Transverse colon (tissue), 4 donors: ENCODE results near the gene CBLB. TPM values are rescaled to one million over a fixed set of nuclear protein-coding genes. Genes with fewer than 3 reads are reported as not detected.

Experiments used
- DNase-seq: peaks from one replicate; pipeline ENCODE4 v3.0.0-alpha.2; 2019
- H3K27ac ChIP-seq, 4 donors: fragments of 200-600 bp; sonication (generic); 2 replicates each; pipeline ENCODE4 v1.5.1; 2016 to 2018; ENCODE audit warnings: inconsistent platforms in 4 of 4
- H3K27me3 ChIP-seq: fragments of 200-600 bp; sonication (generic); 2 replicates; pipeline ENCODE4 v1.5.1; 2017; ENCODE audit warnings: inconsistent platforms
- H3K36me3 ChIP-seq, 4 donors: fragments of 200-600 bp; sonication (generic); 2 replicates each; pipeline ENCODE4 v1.5.1; 2017 to 2019; ENCODE audit warnings: inconsistent platforms in 4 of 4
- H3K4me1 ChIP-seq, 4 donors: fragments of 200-600 bp; sonication (generic); 2 replicates each; pipeline ENCODE4 v1.5.1; 2017 to 2020; ENCODE audit warnings: inconsistent platforms in 4 of 4
- H3K4me3 ChIP-seq, 4 donors: fragments of 200-600 bp; sonication (generic); 1 replicate in 1 of 4; 2 replicates in 3 of 4; pipeline versions ENCODE4 v1.5.1 to v1.6.1; 2017 to 2019; ENCODE audit warnings: inconsistent platforms in 4 of 4
- H3K9me3 ChIP-seq, 2 donors: fragments of 200-600 bp; sonication (generic); 2 replicates each; pipeline ENCODE4 v1.5.1; 2017 to 2019; ENCODE audit warnings: inconsistent platforms in 2 of 2
- EP300 ChIP-seq: sonication (generic); formaldehyde crosslinking; IDR thresholded peaks from one replicate; pipeline ENCODE4 v1.6.1; 2017; ENCODE audit warnings: antibody characterized with exemption, low read depth
- POLR2A ChIP-seq: fragments of 450-650 bp; IDR thresholded peaks from one replicate; pipeline ENCODE4 v1.6.1; 2016; ENCODE audit warnings: antibody characterized with exemption, mild to moderate bottlenecking, moderate library complexity
- POLR2AphosphoS5 ChIP-seq, 3 donors: sonication (generic); formaldehyde crosslinking; IDR thresholded peaks; one replicate each; pipeline ENCODE4 v1.6.1; 2016; ENCODE audit warnings: antibody characterized with exemption in 3 of 3
- WGBS, 2 donors: methylation state at CpG; one replicate each; pipeline ENCODE4 v1.1.5; 2018; ENCODE audit warnings: low coverage in 1 of 2; 5-methylcytosine and 5-hydroxymethylcytosine counted together
- in situ Hi-C, 4 donors: fragments of 200-750 bp; cut with MboI; loops; one replicate each; pipeline versions ENCODE4 v1.15.0 to v1.15.1; 2017; ENCODE audit warnings: low sequenced_read_pairs in 3 of 4, low pct_ligation_motif_present in 1 of 4, low pct_unique_long_range_greater_than_20kb in 1 of 4
- intact Hi-C: fragments of 100-400 bp; cut with DNase I; formaldehyde crosslinking; loops from one replicate; pipeline ENCODE4 v1.15.1; 2023; ENCODE audit warnings: low total_unique reads
- total RNA-seq, 4 donors: library from RNA; depleted of rRNA; stranded (reverse); fragments of >200 nt; gene quantifications; one replicate each; pipeline ENCODE4 v1.1.0, GENCODE V29; 2016
- TF ChIP-seq, protein P1 (sequence below), 5 experiments: fragments of 200-600 bp in 3 of 5; fragments of 450-650 bp in 2 of 5; sonication (generic) in 3 of 5; IDR thresholded peaks; 1 replicate in 2 of 5; 2 replicates in 3 of 5; pipeline ENCODE4 v1.5.1; 2016 to 2017; ENCODE audit warnings: antibody characterized with exemption in 5 of 5, inconsistent platforms in 3 of 5, mild to moderate bottlenecking in 2 of 5, moderate library complexity in 1 of 5

CBLB gene
- total RNA-seq, 4 donors from 2014 or later, result 25.1 to 76.2 (median 63.6) TPM

DNA sequence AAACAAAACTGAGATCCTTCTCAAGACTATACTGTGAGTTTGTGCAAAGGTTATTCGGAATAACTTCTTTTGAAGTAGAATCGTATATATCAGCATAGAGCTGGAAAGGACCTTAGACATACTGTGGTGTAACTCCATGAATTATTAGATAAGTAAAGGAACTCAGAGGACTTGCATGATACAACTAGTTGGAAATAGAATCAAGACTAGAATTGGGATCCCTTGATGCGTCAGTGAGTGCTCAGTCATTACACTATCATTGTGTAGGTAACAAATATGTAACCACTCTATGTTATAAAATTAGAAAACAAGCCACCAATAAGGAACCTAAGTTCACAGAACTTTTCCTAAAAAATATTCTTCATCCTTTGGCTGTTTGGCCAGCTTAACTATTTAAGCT lies 61.1 kb downstream of the CBLB start:
- intact Hi-C loops, result no loop called here
- Histone ChIP-seq H3K9me3 (no peaks in the 10 kb centered on the region), H3K4me3 (no peak overlapping the region), H3K27me3 (no peaks in the 10 kb centered on the region), H3K27ac (no peak overlapping the region), H3K36me3 (no peaks in the 10 kb centered on the region), H3K4me1 (peaks cover 5 to 53% (median 21%) of the 10 kb centered on the region in 4 donors)
- WGBS, 2 donors, result 83 to 94% methylated on average over 3 of the region's 3 CpGs
- DNase-seq, result no peak
- TF ChIP-seq POLR2AphosphoS5 (IDR thresholded peaks at IDR 0.05) (no peak), EP300 (no peak), POLR2A (no peak)
- TF ChIP-seq, protein P1, sequence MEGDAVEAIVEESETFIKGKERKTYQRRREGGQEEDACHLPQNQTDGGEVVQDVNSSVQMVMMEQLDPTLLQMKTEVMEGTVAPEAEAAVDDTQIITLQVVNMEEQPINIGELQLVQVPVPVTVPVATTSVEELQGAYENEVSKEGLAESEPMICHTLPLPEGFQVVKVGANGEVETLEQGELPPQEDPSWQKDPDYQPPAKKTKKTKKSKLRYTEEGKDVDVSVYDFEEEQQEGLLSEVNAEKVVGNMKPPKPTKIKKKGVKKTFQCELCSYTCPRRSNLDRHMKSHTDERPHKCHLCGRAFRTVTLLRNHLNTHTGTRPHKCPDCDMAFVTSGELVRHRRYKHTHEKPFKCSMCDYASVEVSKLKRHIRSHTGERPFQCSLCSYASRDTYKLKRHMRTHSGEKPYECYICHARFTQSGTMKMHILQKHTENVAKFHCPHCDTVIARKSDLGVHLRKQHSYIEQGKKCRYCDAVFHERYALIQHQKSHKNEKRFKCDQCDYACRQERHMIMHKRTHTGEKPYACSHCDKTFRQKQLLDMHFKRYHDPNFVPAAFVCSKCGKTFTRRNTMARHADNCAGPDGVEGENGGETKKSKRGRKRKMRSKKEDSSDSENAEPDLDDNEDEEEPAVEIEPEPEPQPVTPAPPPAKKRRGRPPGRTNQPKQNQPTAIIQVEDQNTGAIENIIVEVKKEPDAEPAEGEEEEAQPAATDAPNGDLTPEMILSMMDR (IDR thresholded peaks at IDR 0.05), result no peak
- in situ Hi-C loops, result no loop called here

DNA sequence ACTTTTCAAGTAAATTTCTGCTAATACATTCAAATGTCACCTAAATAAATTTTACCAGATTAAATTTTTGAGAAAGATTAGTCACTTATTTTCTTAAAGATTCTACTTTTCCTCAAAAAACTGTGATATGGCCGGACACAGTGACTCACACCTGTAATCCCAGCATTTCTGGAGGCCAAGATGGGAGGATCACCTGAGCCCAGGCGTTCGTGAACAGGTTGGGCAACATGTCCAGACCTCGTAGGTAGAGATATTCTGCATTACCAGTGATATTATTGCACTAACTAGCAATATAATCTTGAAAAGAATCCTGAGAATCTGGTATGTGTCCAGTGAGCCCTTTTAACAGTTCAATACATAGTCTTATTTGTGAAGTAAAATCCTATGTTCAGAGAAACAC lies 61.7 kb downstream of the CBLB start:
- no peak for DNase-seq
- no peak for TF ChIP-seq POLR2A
- no peak for TF ChIP-seq EP300
- no peak for TF ChIP-seq POLR2AphosphoS5 (IDR thresholded peaks at IDR 0.05)
- TF ChIP-seq, protein P1 (IDR thresholded peaks at IDR 0.05), result no peak
- Histone ChIP-seq H3K4me3 (no peak overlapping the region), H3K27ac (no peak overlapping the region), H3K9me3 (no peaks in the 10 kb centered on the region), H3K36me3 (no peaks in the 10 kb centered on the region), H3K27me3 (no peaks in the 10 kb centered on the region), H3K4me1 (peaks cover 5 to 47% (median 19%) of the 10 kb centered on the region in 4 donors)
- WGBS, 2 donors, result 93 to 95% methylated on average over 4 of the region's 4 CpGs
- intact Hi-C loops (no loop called here), in situ Hi-C loops (no loop called here)

DNA sequence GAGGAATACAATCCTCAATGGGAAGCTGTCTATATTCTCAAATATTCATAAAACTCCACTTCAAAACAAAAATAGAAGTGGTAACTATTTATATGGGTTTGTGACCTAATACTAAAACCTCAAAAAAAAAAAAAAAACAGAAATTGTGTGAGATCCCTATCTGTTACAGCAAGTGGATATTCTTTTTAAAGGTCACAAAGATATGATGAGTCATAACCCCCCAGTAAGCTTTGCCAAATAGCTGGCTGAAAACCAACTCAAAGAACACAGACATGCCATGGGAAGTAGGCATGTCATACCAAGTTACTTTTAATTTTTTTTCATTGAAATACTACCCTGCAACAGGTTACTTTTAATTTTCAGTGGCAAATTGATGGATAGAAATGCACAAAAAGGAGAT lies 62.5 kb downstream of the CBLB start:
- DNase-seq, result no peak
- Histone ChIP-seq H3K27me3 (no peaks in the 10 kb centered on the region), H3K27ac (no peak overlapping the region), H3K4me3 (no peak overlapping the region), H3K9me3 (no peaks in the 10 kb centered on the region), H3K4me1 (peaks cover 5 to 50% (median 19%) of the 10 kb centered on the region in 4 donors), H3K36me3 (no peaks in the 10 kb centered on the region)
- TF ChIP-seq POLR2AphosphoS5 (IDR thresholded peaks at IDR 0.05), result no peak
- TF ChIP-seq, protein P1 (IDR thresholded peaks at IDR 0.05), result no peak
- TF ChIP-seq POLR2A, result no peak
- TF ChIP-seq EP300, result no peak
- intact Hi-C loops, result no loop called here
- in situ Hi-C loops, result no loop called here

DNA sequence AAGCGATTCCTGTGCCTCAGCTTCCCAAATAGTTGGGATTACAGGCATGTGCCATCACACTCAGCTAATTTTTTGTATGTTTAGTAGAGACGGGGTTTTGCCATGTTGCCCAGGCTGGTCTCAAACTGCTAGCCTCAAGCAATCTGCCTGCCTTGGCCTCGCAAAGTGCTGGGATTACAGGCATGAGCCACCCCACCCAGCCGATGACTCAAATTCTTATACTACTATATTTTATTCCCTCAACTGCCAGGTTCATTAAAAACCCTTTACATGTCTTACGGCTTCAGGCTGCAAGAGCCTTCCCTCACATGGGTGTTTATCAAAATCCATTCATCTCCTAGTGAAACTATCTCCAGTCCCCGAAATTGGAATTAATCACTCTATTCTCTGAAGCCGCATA lies 63.4 kb downstream of the CBLB start:
- no peak overlapping the region for H3K27ac ChIP-seq
- H3K36me3 ChIP-seq, result no peaks in the 10 kb centered on the region
- no peak for DNase-seq
- intact Hi-C loops, result no loop called here
- no peak for TF ChIP-seq POLR2A
- no peak for TF ChIP-seq POLR2AphosphoS5 (IDR thresholded peaks at IDR 0.05)
- TF ChIP-seq, protein P1 (IDR thresholded peaks at IDR 0.05), result no peak
- TF ChIP-seq EP300, result no peak
- no peaks in the 10 kb centered on the region for H3K9me3 ChIP-seq
- no peak overlapping the region for H3K4me3 ChIP-seq
- peaks cover 5 to 43% (median 18%) of the 10 kb centered on the region in 4 donors for H3K4me1 ChIP-seq
- WGBS, 2 donors, result 77 to 90% methylated on average over 4 to 7 of the region's 7 CpGs
- in situ Hi-C loops, result no loop called here
- no peaks in the 10 kb centered on the region for H3K27me3 ChIP-seq
